OCI-LY7 (cell line): Measurements from ENCODE around the gene CEP72. TPM values are rescaled to one million over a fixed set of nuclear protein-coding genes. Genes with fewer than 3 reads are reported as not detected.
"Not testable (repeated sequence)": the region's sequence is repeated elsewhere in the genome, so short reads cannot be mapped to it uniquely, and the experiment has no call there.

Experiments
- BruUV-seq: library from RNA; stranded (reverse); fragments of 400-500 nt; replicated peaks from 2 replicates; lab custom pipeline; 2021; lab: Mats Ljungman, UMichigan
- CTCF ChIA-PET: fragments of 300-600 bp; sonication (Branson Sonifier 250); formaldehyde crosslinking; loops from one replicate; lab custom pipeline; 2022; ENCODE audit warnings: antibody characterized with exemption; ENCODE audit not compliant: unreplicated experiment; lab: Charles Lee
- POLR2A ChIA-PET: fragments of 300-600 bp; sonication (Branson Sonifier 250); formaldehyde crosslinking; loops from one replicate; lab custom pipeline; 2022; ENCODE audit warnings: antibody characterized with exemption; lab: Charles Lee
- DNase-seq: peaks from one replicate; pipeline ENCODE4 v3.0.0-alpha.2; 2015; ENCODE audit warnings: low spot score
- H2AFZ ChIP-seq: fragments of 200-600 bp; sonication (generic), shearing (Covaris generic); 2 replicates; pipeline ENCODE4 v1.6.1; 2014; ENCODE audit warnings: mild to moderate bottlenecking, antibody characterized with exemption, low read length, moderate library complexity
- H3K27ac ChIP-seq: fragments of 200-600 bp; sonication (generic); 2 replicates; pipeline ENCODE4 v1.5.1; 2014; ENCODE audit warnings: mixed run types, low read depth, mild to moderate bottlenecking, moderate library complexity, low read length, inconsistent platforms; ENCODE audit not compliant: poor library complexity, severe bottlenecking
- H3K36me3 ChIP-seq: fragments of 200-600 bp; sonication (generic); 2 replicates; pipeline ENCODE4 v1.6.1; 2014; ENCODE audit warnings: mild to moderate bottlenecking, antibody characterized with exemption, low read length, moderate library complexity, mixed read lengths; ENCODE audit not compliant: insufficient read depth
- H3K4me1 ChIP-seq: fragments of 200-600 bp; sonication (generic); 2 replicates; pipeline ENCODE4 v1.5.1; 2014; ENCODE audit warnings: mild to moderate bottlenecking, low read length; ENCODE audit not compliant: insufficient read depth, poor library complexity, severe bottlenecking
- H3K4me2 ChIP-seq: fragments of 200-600 bp; sonication (generic); 2 replicates; pipeline ENCODE4 v1.6.1; 2014; ENCODE audit warnings: mild to moderate bottlenecking, low read length
- H3K4me3 ChIP-seq: fragments of 200-600 bp; sonication (generic); 2 replicates; pipeline ENCODE4 v1.5.1; 2014; ENCODE audit warnings: mild to moderate bottlenecking, low read depth, low read length; ENCODE audit not compliant: poor library complexity, severe bottlenecking
- H3K79me2 ChIP-seq: fragments of 200-600 bp; sonication (generic); 2 replicates; pipeline ENCODE4 v1.6.1; 2016; ENCODE audit warnings: low read depth, mild to moderate bottlenecking, low read length, moderate library complexity, mixed read lengths; ENCODE audit not compliant: insufficient read depth
- H3K9me2 ChIP-seq: fragments of 200-600 bp; sonication (generic); 2 replicates; pipeline ENCODE4 v1.6.1; 2016; ENCODE audit warnings: mild to moderate bottlenecking, low read length, mixed read lengths; ENCODE audit not compliant: insufficient read depth
- H3K9me3 ChIP-seq: fragments of 200-600 bp; sonication (generic); 2 replicates; pipeline ENCODE4 v1.6.1; 2014; ENCODE audit warnings: mild to moderate bottlenecking, mixed run types, low read length, mixed read lengths
- H4K20me1 ChIP-seq: fragments of 200-600 bp; sonication (generic); 2 replicates; pipeline ENCODE4 v1.6.1; 2014; ENCODE audit warnings: mild to moderate bottlenecking, antibody characterized with exemption, low read length, moderate library complexity, mixed read lengths; ENCODE audit not compliant: insufficient read depth
- CTCF ChIP-seq: fragments of 200-600 bp; sonication (generic); conservative IDR thresholded peaks from 2 replicates; pipeline ENCODE4 v1.5.1; 2014; ENCODE audit warnings: mild to moderate bottlenecking, antibody characterized with exemption, low read length, moderate library complexity, mixed read lengths
- EZH2phosphoT487 ChIP-seq: fragments of 200-600 bp; sonication (generic); IDR thresholded peaks from 2 replicates; pipeline ENCODE4 v1.6.1; 2018; ENCODE audit warnings: low read depth, borderline replicate concordance, mild to moderate bottlenecking, mixed run types, antibody characterized with exemption, low read length, moderate library complexity, mixed read lengths
- intact Hi-C: fragments of 100-400 bp; cut with micrococcal nuclease; formaldehyde crosslinking; loops from one replicate; pipeline ENCODE4 v1.10.0; 2022; ENCODE audit not compliant: unreplicated experiment
- total RNA-seq, 2 experiments: library from RNA; depleted of rRNA in 1 of 2; stranded (reverse); fragments of >200 nt in 1 of 2; shearing (Covaris generic) in 1 of 2; gene quantifications; 2 replicates each; pipeline ENCODE4 v1.2.3, GENCODE V29; 2014 to 2022

The CEP72 gene
- total RNA-seq, 2 experiments from 2014 or later = 26.9 to 42.7 TPM

GRCh38 chr5:685262-686171 is 73.4 kb downstream of the CEP72 start:
- H3K9me2 ChIP-seq = no peaks in the 10 kb centered on the region
- no peaks in the 10 kb centered on the region for H3K36me3 ChIP-seq
- ChIA-PET CTCF (no interaction called here), POLR2A (no interaction called here)
- H3K4me1 ChIP-seq = no peaks in the 10 kb centered on the region
- intact Hi-C loops = no loop called here
- H3K4me2 ChIP-seq = no peak overlapping the region
- H3K79me2 ChIP-seq = no peaks in the 10 kb centered on the region
- no peak for DNase-seq
- no peaks in the 10 kb centered on the region for H3K9me3 ChIP-seq
- no peak overlapping the region for H3K4me3 ChIP-seq
- H4K20me1 ChIP-seq = no peaks in the 10 kb centered on the region
- BruUV-seq = no TSS peak
- TF ChIP-seq EZH2phosphoT487 (no peak), CTCF (no peak)
- H3K27ac ChIP-seq = no peak overlapping the region
- no peak overlapping the region for H2AFZ ChIP-seq

GRCh38 chr5:686172-686523 is 74.0 kb downstream of the CEP72 start:
- POLR2A ChIA-PET, intact Hi-C loops, H3K27ac ChIP-seq, BruUV-seq, H3K4me3 ChIP-seq, H4K20me1 ChIP-seq, DNase-seq, H3K4me1 ChIP-seq, H3K4me2 ChIP-seq, H2AFZ ChIP-seq, H3K9me3 ChIP-seq, CTCF ChIA-PET, H3K79me2 ChIP-seq, H3K9me2 ChIP-seq, H3K36me3 ChIP-seq: not testable (repeated sequence)

DNA sequence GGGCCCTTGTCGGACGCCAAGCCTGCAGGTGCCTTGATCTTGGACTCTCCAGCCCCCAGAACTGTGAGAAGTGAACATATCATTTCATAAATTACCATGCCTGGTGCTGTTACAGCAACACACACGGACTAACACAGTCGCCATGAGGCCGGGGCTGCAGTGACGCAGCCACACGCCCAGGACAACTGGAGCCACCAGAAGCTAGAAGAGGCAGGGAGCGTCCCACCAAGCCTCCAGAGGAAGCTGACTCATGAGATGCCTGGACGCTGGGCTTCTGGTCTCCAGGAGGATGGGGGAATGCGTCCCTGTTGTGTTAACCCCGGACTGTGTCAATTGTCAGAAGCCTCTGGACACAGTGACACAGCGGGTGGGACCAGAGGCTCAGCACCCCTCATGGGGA is 74.8 kb downstream of the CEP72 start:
- H3K4me1 ChIP-seq, DNase-seq, H3K9me3 ChIP-seq, intact Hi-C loops, H3K36me3 ChIP-seq, CTCF ChIA-PET, H3K4me2 ChIP-seq, POLR2A ChIA-PET, H3K4me3 ChIP-seq, BruUV-seq, H3K9me2 ChIP-seq, H2AFZ ChIP-seq, H4K20me1 ChIP-seq, H3K27ac ChIP-seq, H3K79me2 ChIP-seq: not testable (repeated sequence)

DNA sequence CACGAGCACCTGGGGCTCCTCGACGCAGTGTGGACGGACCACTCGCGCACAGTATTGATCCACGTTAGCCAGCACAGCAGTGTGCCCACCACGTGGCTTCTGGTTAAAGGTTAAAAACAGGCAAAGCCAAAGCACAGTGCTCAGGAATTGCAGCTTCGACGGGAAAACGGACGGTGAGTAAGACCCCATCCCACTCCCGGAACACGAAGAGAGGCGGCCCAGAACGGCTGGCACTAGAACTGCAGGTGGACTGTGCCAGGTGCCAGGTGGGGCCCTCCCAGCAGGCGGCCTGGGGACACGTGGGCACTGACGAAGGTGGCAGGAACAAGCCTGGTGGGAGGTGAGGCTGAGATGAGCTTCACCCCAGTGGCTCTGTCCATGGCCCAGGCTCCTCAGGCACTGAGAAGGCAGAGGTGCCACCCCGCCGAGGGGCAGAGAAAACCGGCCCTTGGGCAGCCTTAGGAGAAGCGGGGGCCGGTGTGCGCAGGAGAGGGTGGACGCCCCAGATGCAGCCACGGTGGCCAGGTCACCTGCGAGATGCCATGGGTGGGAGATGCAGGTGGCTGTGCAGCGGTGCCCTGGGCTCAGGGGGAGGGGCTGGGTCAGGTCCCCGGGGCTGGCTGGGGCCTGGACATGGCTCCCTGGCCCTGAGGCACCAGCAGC is 76.3 kb downstream of the CEP72 start:
- H2AFZ ChIP-seq, H3K79me2 ChIP-seq, H3K9me2 ChIP-seq, intact Hi-C loops, H3K27ac ChIP-seq, H3K4me2 ChIP-seq, H3K9me3 ChIP-seq, H3K4me1 ChIP-seq, CTCF ChIA-PET, H4K20me1 ChIP-seq, H3K4me3 ChIP-seq, H3K36me3 ChIP-seq, POLR2A ChIA-PET, DNase-seq, BruUV-seq: not testable (repeated sequence)

DNA sequence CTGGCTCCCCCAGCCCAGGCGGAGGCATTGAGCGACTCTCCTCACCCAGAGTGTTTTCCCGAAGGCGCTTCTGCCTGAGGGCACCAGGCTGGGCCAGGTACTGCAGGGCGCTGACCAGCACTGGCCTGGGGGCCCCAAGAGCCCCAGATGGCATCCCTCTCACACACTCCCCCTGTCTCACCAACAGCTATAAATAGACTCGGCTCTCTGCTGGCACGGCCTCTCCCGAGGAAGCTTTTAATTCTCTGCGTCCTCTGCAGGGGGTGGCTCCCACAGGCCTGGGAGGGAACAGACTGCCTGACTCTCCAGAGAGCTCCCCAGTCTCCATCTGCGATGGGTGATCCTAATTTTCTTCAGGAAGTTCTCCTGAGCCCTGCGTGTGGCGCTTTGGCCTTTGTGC is 78.2 kb downstream of the CEP72 start:
- H3K9me3 ChIP-seq, H3K9me2 ChIP-seq, H3K4me2 ChIP-seq, H3K79me2 ChIP-seq, BruUV-seq, H3K36me3 ChIP-seq, H2AFZ ChIP-seq, CTCF ChIA-PET, DNase-seq, H3K27ac ChIP-seq, H4K20me1 ChIP-seq, intact Hi-C loops, POLR2A ChIA-PET, H3K4me3 ChIP-seq, H3K4me1 ChIP-seq: not testable (repeated sequence)
